K562 (cell line): Measurements from ENCODE around the gene EMILIN1. TPM values are rescaled to one million over a fixed set of nuclear protein-coding genes. Genes with fewer than 3 reads are reported as not detected.

ENCODE experiments used
- ATAC-seq: fragments of 200-7000 bp; cut with Tn5 transposase; 3 replicates; pipeline ENCODE4 v1.9.1; 2020; ENCODE audit warnings: moderate library complexity
- BruUV-seq: library from RNA; stranded (reverse); fragments of 400-500 nt; replicated peaks from 2 replicates; lab custom pipeline; 2021; lab: Mats Ljungman, UMichigan
- CTCF ChIA-PET: fragments of 300-600 bp; formaldehyde crosslinking; extraction: SDS; loops from one replicate; lab custom pipeline; 2021; ENCODE audit warnings: low intra/inter-chr PET ratio; lab: Yijun Ruan, JAX
- POLR2A ChIA-PET: fragments of 300-600, 350-650 bp; sonication (Branson Sonifier 250); formaldehyde crosslinking; extraction: SDS; loops from one replicate; lab custom pipeline; 2021; ENCODE audit warnings: antibody characterized with exemption, inconsistent platforms; lab: Yijun Ruan, JAX
- DNase-seq, 4 experiments: peaks; one replicate each; pipeline versions ENCODE4 v3.0.0 to v3.0.0-alpha.2; 2011 to 2018; ENCODE audit warnings: low spot score in 3 of 4, mixed read lengths in 3 of 4; ENCODE audit errors: extremely low read depth in 1 of 4
- FAIRE-seq: peaks from 2 replicates; lab custom pipeline; 2011; peaks lifted over from hg19 to GRCh38; lab: Jason Lieb, UNC
- H2AFZ ChIP-seq: 2 replicates; pipeline ENCODE4 v1.6.0; 2011; ENCODE audit warnings: low read depth, low read length, control low read depth, inconsistent platforms
- H3K27ac ChIP-seq: fragments of 200-600 bp; 3 replicates; pipeline ENCODE4 v1.8.0; 2011; ENCODE audit warnings: low read depth, mild to moderate bottlenecking, control low read depth, inconsistent platforms, low read length, moderate library complexity, mixed read lengths; ENCODE audit errors: extremely low read depth
- H3K27me3 ChIP-seq, 2 experiments: fragments of 300-600 bp in 1 of 2; 2 replicates in 1 of 2; 3 replicates in 1 of 2; pipeline versions ENCODE4 v1.6.0 to v1.8.0; 2011; ENCODE audit warnings: inconsistent platforms in 2 of 2, low read length in 2 of 2, mild to moderate bottlenecking in 1 of 2, mixed read lengths in 1 of 2, moderate library complexity in 1 of 2; ENCODE audit not compliant: control insufficient read depth in 2 of 2, insufficient read depth in 2 of 2
- H3K36me3 ChIP-seq: fragments of 300-600 bp; 3 replicates; pipeline ENCODE4 v1.8.0; 2011; ENCODE audit warnings: mild to moderate bottlenecking, low read length, inconsistent platforms; ENCODE audit not compliant: control insufficient read depth, insufficient read depth
- H3K4me1 ChIP-seq, 2 experiments: fragments of 200-600 bp in 1 of 2; replicated peaks in 1 of 2; 2 replicates in 1 of 2; 3 replicates in 1 of 2; pipeline versions ENCODE4 v1.5.1 to v1.8.0; 2011; ENCODE audit warnings: inconsistent platforms in 2 of 2, low read length in 2 of 2, mild to moderate bottlenecking in 1 of 2, mixed read lengths in 1 of 2, moderate library complexity in 1 of 2; ENCODE audit not compliant: control insufficient read depth in 2 of 2, insufficient read depth in 2 of 2
- H3K4me2 ChIP-seq: 2 replicates; pipeline ENCODE4 v1.6.1; 2011; ENCODE audit warnings: low read length, control low read depth, inconsistent platforms, mixed read lengths; ENCODE audit not compliant: insufficient read depth
- H3K4me3 ChIP-seq: fragments of 200-600 bp; sonication (generic), shearing (Covaris generic); 2 replicates; pipeline ENCODE4 v1.5.1; 2016; ENCODE audit warnings: control low read depth, inconsistent platforms
- H3K79me2 ChIP-seq: fragments of 200-600 bp; 3 replicates; pipeline ENCODE4 v1.8.0; 2011; ENCODE audit warnings: low read length, inconsistent platforms; ENCODE audit not compliant: control insufficient read depth, insufficient read depth
- H3K9ac ChIP-seq, 2 experiments: 2 replicates each; pipeline versions ENCODE4 v1.6.0 to v1.6.1; 2011; ENCODE audit warnings: low read depth in 2 of 2, low read length in 2 of 2, control low read depth in 1 of 2, inconsistent platforms in 1 of 2, mild to moderate bottlenecking in 1 of 2, mixed read lengths in 1 of 2; ENCODE audit not compliant: insufficient read depth in 1 of 2
- H3K9me1 ChIP-seq: one replicate; pipeline ENCODE4 v1.6.0; 2011; ENCODE audit warnings: inconsistent platforms, mild to moderate bottlenecking, low read length, moderate library complexity; ENCODE audit not compliant: control insufficient read depth, insufficient read depth
- H3K9me3 ChIP-seq: replicated peaks from 2 replicates; pipeline ENCODE4 v1.5.1; 2011; ENCODE audit warnings: low read depth, low read length, inconsistent platforms; ENCODE audit not compliant: control insufficient read depth, insufficient read depth
- H4K20me1 ChIP-seq: replicated peaks from 2 replicates; pipeline ENCODE4 v1.6.1; 2011; ENCODE audit warnings: low read length, inconsistent platforms, mixed read lengths; ENCODE audit not compliant: control insufficient read depth, insufficient read depth
- DACH1 ChIP-seq: fragments of 450-650 bp; IDR thresholded peaks from 2 replicates; pipeline ENCODE4 v1.6.1; 2018; ENCODE audit not compliant: partially characterized antibody
- MBD2 ChIP-seq: sonication (generic); IDR thresholded peaks from 2 replicates; pipeline ENCODE4 v1.6.1; 2016; ENCODE audit warnings: low read depth, borderline replicate concordance
- POLR2G ChIP-seq: fragments of 200-400 bp; formaldehyde crosslinking; IDR thresholded peaks from 2 replicates; pipeline ENCODE4 v1.6.1; 2017; ENCODE audit warnings: low read depth, mild to moderate bottlenecking, antibody characterized with exemption, low read length, moderate library complexity
- RBFOX2 ChIP-seq: fragments of 200-400 bp; formaldehyde crosslinking; IDR thresholded peaks from 2 replicates; pipeline ENCODE4 v1.6.1; 2017; ENCODE audit warnings: low read depth, mild to moderate bottlenecking, low read length, moderate library complexity
- ZNF785 ChIP-seq: fragments of 250-450 bp; sonication (Bioruptor Pico); IDR thresholded peaks from 2 replicates; pipeline ENCODE4 v1.4.0; 2020; ENCODE audit warnings: mild to moderate bottlenecking
- whole genome bisulfite sequencing: fragments of 100-300 bp; shearing (Covaris generic); methylation state at CpG from one replicate; pipeline ENCODE4 v1.1.6; 2016; ENCODE audit warnings: low coverage, mixed read lengths; ENCODE audit not compliant: insufficient coverage; ENCODE audit errors: missing lambda C conversion rate; 5-methylcytosine and 5-hydroxymethylcytosine counted together
- in situ Hi-C: fragments of 300-500 bp; cut with MboI; formaldehyde crosslinking; loops from 4 replicates; pipeline ENCODE4 v1.15.0; 2018; ENCODE audit warnings: inconsistent platforms, mixed read lengths
- intact Hi-C: fragments of 100-400 bp; cut with micrococcal nuclease; formaldehyde crosslinking; loops from 2 replicates; pipeline ENCODE4 v1.14.2; 2022
- polyA plus RNA-seq, 8 experiments: library from polyadenylated mRNA; depleted of rRNA in 4 of 8; stranded (reverse) in 5 of 8; unstranded in 3 of 8; fragments of >200 nt; fragmentation: Nextera tagmentation in 2 of 8; fragmentation: Illumina TruSeq in 1 of 8; extraction: Ambion mirVana in 2 of 8; extraction: Trizol in 1 of 8; gene quantifications; 2 replicates each; pipeline versions ENCODE4 v1.2.1 to v1.2.3, GENCODE V29; 2011 to 2014; ENCODE audit warnings: inconsistent platforms in 1 of 8, missing spikeins in 1 of 8
- total RNA-seq, 7 experiments: library from RNA; depleted of rRNA in 6 of 7; stranded (reverse); fragments of >200 nt in 6 of 7; fragmentation: Illumina TruSeq in 2 of 7; extraction: Trizol in 2 of 7; gene quantifications; 2 replicates each; pipeline versions ENCODE4 v1.2.1 to v1.2.3, GENCODE V29; 2011 to 2021; ENCODE audit warnings: low replicate concordance in 1 of 7

EMILIN1 gene
- total and polyA plus RNA-seq, 9 of the 15 experiments (the other 6 are each of a cell fraction or from before 2014, with no cell fraction given) = 0.04 to 2.7 (median 0.54) TPM; not detected in 2

DNA sequence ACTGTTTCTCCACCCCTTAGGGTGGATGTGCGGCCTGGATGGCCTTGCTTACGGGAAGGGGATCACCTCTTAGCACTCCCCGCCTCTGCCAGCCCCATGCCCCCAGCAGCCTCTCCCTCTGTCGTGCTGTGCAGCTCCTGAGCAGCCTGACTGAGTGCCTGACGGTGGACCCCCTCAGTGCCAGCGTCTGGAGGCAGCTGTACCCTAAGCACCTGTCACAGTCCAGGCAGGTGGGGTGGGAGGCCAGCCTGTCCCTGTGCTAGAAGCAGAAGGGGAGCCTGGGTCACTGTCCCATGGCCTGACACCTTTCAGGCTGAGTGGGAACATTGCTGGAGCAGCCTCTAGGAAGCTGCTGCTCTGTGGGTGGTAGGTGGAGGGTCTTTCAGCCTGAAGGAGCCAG, 40.4 kb upstream of the EMILIN1 start:
- in situ Hi-C loops (no loop called here), intact Hi-C loops (no loop called here)
- FAIRE-seq (no peak), ATAC-seq (no peak), DNase-seq (no peak)
- peak; percentile 55; the same call in 1 of the 2 replicates for TF ChIP-seq RBFOX2
- TF ChIP-seq ZNF785 (CRISPR knock-in tag) = no peak
- TF ChIP-seq MBD2 = no peak
- peak; percentile 49; the same call in 1 of the 2 replicates for TF ChIP-seq POLR2G
- TF ChIP-seq DACH1 = no peak
- no TSS peak for BruUV-seq
- no peak overlapping the region for H3K27ac ChIP-seq
- H2AFZ ChIP-seq = no peak overlapping the region
- no peak overlapping the region for H3K4me3 ChIP-seq
- H3K9ac ChIP-seq = peak overlapping the region in 1 of 2 experiments; percentile 8; a peak in 1 of 4 replicates
- CTCF ChIA-PET = no interaction called here
- H3K4me1 ChIP-seq = peaks cover 5 to 8% of the 10 kb centered on the region in 2 experiments; a peak in 3 of 5 replicates
- H3K9me1 ChIP-seq = peaks cover 6% of the 10 kb centered on the region
- no peak overlapping the region for H3K4me2 ChIP-seq
- WGBS = 75% methylated on average over 6 of the region's 6 CpGs
- POLR2A ChIA-PET = interaction anchor here (0.7 to 1.9 kb wide), 11 partner anchors 12 to 194 kb away, joined by 3 to 7 read pairs (median 3); partner anchors contain the start of gene AGBL5
- H3K27me3 ChIP-seq = no peaks in the 10 kb centered on the region
- H4K20me1 ChIP-seq = no peaks in the 10 kb centered on the region
- peaks cover 95% of the 10 kb centered on the region for H3K36me3 ChIP-seq
- peaks cover 26% of the 10 kb centered on the region for H3K79me2 ChIP-seq
- H3K9me3 ChIP-seq = no peaks in the 10 kb centered on the region
